NOMO-1 treated with dmso at 0.1 percent for 144 hours (cell line): Measurements from ENCODE around the gene BSG.
A peak's percentile ranks its signal among the peaks of the same experiment; 100 is the strongest.

ENCODE experiments used
- DNase-seq: peaks from one replicate; lab custom pipeline; 2025; ENCODE audit not compliant: unreplicated experiment; lab: John Stamatoyannopoulos, UW

BSG gene

GRCh38 chr19:572140-572742 lies at the start of gene BSG:
Gene BSG, plus strand, starts transcription at chr19:572596. Its CDS starts 39 bp downstream, at chr19:572635.
- peak; percentile 96 for DNase-seq

DNA sequence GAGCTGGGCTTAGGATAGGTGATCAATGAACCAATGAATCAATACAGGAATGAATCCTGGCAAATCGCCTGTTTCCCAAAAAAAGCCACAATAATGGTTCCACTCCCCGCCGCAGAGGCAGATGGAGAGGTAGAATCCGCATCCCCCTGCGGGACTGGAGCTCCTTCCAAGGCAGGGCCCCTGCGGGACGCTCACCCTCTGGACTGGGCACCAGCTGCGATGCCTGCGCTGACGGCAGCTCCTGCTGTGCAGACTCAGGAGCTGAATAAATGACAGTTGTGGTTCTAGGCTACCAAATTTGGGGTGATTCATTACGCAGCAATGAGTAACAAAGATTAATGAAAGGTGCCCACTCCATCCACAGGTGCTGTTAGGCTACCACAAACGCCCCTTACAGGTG lies 49.7 kb upstream of the BSG start:
- DNase-seq = no peak

DNA sequence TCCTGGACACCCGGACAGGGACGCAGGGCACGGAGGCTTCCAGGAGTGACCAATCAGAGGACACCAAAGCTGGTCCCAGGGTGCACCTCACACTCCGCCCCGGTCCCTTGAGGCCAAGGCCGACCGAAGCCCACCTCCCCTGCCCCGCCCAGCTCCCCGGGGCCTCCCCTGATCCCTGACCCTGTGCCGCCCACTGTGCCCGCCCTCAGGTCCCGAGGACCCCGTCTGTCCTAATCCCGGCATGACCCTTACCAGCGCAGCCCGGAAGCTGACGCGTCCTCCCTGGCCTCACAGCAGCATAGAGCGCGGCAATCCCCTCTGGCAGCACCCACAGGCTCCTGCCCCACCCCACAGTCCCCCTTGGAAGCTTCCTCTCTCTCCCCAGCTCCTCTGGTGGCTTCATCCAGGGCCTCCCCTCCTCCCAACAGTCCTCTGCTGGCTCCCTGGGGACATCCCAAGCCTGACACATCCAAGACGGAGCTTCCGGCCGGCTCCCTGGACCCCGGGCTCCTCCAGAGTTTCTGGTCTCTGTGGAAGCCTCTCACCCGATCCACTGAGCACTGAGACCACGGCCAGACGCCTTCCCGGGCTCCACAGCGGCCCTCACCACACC lies 48.2 kb upstream of the BSG start:
- no peak for DNase-seq

DNA sequence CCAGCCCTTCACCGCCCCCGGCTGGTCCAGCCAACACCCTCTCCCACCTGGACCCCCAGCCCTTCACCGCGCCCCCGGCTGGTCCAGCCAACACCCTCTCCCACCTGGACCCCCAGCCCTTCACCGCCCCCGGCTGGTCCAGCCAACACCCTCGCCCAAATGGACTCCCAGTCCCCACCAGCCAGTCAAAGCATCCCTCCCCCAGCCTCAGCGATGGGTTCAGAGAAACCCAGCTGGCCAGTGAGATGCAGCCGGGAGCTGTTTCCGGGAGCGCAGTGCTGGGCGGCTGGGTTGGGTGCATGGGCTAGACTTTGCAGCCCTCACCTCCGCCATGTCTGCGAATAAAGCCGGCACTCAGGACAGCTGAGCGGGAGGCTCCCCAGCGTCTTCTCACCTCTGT lies 47.4 kb upstream of the BSG start:
- DNase-seq = no peak

- DNase-seq = no peak
Observed at GRCh38 chr19:525857-526419, 46.5 kb upstream of the BSG start.

DNA sequence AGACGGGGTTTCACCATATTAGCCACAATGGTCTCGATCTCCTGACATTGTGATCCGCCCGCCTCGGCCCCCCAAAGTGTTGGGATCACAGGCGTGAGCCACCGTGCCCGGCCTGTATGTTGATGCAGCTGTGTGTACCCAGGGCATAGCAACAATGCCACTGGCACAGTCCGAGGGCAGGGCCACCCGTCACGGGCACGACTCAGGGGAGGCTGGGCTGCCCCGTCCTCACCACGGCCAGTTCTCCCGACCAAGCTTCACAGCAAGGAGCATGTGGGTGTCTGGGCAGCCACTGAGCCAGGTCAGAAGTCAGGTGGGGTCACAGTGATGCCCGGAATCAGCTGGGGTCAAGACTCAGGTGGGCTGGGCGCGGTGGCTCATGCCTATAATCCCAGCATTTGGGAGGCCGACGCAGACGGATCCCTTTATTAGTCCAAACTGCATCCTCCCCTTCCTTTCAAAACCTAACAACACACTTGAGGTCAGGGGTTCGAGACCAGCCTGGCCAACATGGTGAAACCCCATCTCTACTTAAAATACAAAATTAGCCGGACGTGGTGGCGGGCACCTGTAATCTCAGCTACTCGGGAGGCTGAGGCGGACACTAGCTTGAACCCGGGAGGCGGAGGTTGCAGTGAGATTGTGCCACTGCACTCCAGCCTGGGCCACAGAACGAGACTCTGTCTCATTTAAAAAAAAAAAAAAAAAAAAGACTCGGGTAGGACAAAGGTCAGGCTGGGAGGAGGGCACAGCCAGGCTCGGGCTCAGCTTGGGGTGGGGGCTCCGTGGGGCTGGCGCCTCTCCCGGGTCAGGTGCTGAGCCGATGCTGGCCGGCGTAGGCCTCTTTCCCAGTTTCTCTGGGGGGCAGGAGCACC lies 42.0 kb upstream of the BSG start:
- DNase-seq = no peak

DNA sequence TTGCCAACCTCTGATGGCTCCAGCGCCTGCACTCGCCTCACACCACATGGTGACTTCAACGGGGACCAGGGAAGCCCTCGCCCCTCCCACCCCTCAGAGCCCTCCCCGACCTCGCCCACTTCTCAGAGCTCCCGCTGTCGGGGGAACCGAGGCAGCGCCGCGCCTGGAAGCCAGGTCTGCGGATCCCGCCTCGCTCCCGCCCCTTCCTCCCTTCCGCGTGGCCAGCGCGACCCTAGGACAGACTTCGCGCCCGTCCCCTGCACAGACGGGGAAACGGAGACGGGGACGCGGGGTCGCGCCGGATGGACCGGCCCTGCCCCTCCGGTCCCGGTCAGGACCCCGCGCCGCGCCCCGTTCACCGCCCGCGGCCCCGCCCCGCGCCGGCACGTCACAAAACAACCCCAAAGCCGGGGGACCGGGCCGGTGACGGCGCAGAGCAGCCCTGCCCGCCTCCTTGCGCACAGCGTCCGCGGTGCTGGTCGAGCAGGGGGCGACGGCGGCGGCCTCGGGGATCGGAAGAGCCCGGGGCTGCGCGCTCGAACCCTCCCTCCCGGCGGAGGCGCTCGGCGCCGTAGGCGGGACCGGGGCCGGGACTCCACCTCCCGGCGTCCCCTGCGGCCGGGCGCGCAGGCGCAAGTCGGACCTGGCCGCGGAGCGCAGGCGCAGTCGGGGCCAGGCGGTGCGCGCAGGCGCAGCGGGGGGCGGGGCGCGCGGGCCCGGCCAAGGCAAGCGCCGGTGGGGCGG lies 41.2 kb upstream of the BSG start:
- peak; percentile 72 for DNase-seq

DNA sequence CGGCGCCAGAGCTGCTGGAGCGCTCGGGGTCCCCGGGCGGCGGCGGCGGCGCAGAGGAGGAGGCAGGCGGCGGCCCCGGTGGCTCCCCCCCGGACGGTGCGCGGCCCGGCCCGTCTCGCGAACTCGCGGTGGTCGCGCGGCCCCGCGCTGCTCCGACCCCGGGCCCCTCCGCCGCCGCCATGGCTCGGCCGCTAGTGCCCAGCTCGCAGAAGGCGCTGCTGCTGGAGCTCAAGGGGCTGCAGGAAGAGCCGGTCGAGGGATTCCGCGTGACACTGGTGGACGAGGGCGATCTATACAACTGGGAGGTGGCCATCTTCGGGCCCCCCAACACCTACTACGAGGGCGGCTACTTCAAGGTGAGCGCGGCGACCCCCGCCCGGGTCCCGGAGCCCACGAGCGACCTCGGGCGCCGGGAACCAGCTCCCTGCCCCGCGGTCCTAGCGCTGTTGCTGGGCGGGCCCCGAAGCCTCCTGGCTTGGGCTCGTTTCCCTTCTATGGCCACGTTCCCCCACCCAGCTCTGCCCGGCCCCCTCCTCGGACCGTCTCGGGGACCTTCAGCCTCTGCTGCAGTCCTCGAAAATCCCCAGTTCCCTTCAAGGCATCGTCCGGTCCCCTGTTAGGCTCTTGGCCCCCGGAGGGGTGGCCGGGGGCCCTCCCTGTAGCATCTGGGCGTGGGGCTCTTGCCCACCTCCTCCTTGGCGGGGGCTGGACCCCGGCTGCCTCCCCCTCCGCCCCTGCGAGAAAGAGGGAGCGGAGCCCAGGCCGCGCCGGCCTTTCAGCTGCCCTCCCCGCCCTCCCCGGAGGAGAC lies 40.4 kb upstream of the BSG start, which contains the start of gene CDC34:
Gene CDC34, plus strand, starts transcription at position 8 of the 808 bp plus-strand sequence. Its CDS starts 172 bp downstream, at position 180.
- no peak for DNase-seq

GRCh38 chr19:532561-533363 lies 39.6 kb upstream of the BSG start:
- peak; percentile 47 for DNase-seq

DNA sequence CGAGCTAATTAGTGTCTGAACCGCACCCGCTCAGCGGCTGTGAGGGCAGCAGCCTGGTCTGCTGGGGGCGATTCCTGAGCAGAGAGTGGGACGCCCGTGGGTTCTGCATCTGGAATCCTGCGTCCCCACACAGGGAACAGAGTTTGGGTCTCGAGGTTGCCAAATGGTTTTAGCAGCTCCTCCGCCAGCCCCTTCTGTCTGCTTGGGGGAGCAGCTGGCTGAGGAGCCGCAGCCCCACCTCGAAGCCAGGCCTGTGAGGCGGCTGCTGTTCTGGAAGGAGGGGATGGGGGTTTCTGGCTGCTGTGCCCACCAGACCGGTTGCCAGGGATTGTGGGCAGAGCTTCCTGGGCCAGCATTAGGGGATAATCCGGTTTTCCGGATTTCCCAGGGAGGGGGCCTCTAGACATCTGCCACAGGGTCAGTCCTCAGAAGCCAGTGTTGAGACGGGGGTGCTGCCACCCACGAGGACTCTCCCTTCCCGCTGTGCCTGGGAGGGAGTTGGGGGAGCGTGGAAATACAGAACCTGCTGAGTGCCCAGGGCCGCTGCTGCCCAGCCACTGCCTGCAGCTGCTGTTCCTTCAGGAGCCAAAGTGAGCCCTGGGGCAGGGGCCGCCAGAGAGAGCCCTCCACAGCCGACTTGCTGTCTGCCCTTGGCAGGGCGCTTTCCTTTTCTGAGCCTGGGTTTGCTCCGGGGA lies 38.9 kb upstream of the BSG start:
- no peak for DNase-seq

DNA sequence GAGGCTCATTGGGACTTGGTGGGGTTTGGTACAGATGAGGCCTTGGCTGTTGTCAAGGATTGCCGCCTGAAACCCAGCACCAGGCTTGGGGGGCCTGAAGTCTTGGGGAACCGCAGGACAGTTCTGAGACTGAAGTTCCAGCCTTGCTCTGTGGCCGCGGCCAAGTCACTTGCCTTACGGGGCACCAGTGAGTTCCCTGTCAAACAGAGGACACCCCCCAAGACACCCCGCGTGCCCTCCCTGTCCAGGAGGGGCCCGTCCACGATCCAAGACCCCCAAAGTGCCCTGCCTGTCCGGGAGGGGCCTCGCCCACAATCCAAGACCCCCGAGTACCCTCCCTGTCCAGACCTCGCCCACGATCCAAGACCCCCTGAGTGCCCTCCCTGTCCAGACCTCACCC lies 38.3 kb upstream of the BSG start:
- DNase-seq = no peak

DNA sequence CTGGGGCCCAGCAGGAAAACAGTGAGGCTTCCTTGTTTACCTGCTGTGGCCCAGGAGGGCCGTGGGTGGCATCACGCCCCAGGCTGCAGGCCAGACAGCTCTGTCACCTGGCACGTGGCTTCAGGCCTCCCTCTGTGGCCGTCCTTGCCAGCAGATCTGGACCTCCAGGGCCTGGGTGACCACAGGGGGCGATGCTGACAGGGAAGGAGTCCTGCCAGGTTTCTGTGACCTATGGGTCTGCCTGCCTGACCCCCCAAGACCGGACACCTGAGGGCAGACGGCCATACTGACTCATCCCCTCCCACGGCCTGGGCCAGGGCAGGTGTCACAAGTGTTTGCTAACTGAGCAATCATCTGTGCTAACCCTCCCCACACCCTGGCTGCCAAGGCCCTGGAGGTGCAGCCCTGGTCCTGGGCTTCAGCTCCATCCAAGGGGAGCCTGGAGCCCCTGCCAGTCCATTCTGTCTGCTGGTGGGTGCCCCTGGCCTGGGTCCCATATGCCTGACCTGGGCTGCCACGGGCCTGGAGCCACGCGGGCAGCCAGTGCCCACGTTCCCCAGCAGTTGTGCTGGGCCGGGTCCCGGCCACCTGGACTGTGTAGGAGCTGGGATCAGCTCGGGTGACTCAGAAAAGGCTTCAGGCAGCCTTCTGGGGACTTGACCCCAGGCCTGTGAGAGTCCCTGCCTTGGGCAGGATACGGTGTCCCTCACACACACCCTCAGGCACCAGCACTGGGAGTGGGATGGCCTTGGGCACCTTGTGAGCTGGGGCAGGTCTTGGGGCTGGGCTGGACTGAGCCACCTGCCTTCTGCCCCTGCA lies 37.2 kb upstream of the BSG start:
- no peak for DNase-seq

DNA sequence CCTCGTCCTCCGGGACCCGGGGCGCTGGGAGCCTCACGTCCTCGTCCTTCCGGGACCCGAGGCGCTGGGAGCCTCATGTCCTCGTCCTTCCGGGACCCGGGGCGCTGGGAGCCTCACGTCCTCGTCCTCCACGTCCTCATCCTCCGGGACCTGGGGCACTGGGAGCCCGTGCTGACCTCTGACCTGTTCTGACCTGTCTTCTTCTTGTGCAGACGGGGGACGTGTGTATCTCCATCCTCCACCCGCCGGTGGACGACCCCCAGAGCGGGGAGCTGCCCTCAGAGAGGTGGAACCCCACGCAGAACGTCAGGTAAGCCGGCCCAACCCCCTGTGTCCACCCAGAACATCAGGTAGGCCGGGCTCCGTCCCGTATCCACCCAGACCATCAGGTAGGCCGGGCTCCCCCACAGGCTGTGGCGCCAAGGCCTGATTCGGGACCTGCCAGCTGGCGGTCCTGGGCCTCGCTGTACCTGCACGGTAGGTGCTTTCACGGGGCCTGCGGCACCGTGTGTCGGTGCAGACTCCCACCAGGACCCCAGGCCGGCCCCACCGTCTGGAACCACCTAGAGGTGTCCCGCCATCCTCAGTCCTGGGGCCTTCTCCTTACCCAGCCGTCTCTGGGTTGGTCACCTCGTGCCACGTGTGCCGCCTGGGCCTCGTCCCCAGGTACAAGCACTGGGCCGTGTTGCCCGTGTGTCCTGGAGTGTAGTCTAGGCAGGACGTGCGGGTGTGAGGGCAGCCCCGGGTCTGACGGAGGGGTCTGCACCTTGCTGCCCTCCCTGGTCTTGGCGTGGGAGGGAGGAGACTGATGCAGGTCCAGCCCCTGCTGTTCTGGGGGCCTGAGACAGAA lies 36.1 kb upstream of the BSG start:
- no peak for DNase-seq

- no peak for DNase-seq
Observed at GRCh38 chr19:536881-537404, 35.5 kb upstream of the BSG start.

DNA sequence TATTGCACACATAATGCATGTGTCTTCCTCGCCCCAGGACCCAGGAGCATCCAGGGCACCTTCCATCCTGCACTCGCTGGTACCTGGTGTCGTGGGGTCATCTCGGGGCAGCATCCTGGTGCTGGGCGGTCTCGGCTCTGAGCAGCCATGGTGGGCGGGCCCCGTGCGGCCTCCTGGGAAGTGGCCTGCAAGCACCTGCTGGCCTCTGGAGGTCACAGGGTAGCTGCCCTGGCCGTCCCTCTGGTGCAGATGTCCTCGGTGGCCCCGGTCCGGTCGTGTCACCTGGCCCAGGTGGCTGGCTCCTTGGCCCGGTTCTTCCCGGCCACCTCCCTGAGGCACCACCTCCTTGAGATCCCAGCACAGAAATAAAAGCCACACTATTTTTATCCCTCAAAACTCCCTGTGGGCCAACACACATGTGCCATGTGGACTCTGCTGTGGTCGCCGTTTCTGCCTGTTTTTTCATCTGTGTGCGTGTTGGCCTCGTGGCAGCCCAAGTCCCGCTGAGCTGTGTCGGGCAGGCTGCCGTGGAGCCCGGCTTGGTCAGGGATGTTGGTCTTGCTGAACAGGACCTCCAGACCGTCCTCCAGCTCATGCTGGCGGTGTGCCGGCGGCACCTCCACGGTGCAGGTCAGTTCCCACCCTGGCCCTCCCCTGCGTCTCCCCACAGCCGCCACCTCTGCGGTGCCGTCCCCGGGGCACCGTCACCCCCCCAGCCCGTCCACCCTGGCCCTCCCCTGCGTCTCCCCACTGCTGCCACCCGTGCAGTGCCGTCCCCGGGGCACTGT lies 33.6 kb upstream of the BSG start:
- no peak for DNase-seq

DNA sequence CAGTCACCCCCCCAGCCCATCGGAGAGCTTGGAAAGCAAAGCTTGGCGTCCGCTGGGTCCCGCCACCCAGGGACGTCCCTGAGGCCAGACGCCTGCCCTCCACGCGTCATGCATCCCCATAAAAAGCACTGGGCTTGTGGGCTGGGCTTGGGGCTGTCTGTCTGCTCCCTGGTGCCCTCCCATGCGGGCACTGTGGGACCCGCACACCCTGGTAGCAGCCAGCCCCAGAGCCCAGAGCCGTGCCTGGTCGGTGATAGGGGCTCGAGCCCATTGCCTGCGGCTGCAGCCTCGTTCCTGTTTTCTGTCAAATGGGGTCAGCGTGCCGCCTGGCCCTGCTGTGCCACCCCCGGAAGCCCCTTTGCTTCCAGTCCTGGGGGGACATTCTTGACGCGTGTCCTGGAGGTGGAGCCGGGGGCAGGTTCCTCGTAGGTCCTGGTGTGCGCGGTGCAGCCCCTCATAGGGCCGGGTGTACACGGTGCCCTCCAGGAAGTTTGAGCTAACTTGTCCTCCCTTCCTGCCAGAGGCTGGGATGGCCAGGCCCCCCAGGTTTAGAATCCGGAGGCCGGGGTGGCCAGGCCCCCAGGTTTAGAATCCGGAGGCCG lies 32.9 kb upstream of the BSG start:
- DNase-seq = no peak
